B cell (primary cell): Measurements from ENCODE around the gene PAPOLB.

Experiments
- EZH2 ChIP-seq: IDR thresholded peaks from 2 replicates; pipeline ENCODE4 v1.6.1; 2012; ENCODE audit warnings: borderline replicate concordance, low read depth, mild to moderate bottlenecking, moderate library complexity, low read length; ENCODE audit not compliant: insufficient read depth, poor library complexity, severe bottlenecking
- TF ChIP-seq, protein P1 (sequence below): fragments of 200-600 bp; IDR thresholded peaks from one replicate; pipeline ENCODE4 v1.8.0; 2022; ENCODE audit warnings: antibody characterized with exemption, mild to moderate bottlenecking

DNA sequence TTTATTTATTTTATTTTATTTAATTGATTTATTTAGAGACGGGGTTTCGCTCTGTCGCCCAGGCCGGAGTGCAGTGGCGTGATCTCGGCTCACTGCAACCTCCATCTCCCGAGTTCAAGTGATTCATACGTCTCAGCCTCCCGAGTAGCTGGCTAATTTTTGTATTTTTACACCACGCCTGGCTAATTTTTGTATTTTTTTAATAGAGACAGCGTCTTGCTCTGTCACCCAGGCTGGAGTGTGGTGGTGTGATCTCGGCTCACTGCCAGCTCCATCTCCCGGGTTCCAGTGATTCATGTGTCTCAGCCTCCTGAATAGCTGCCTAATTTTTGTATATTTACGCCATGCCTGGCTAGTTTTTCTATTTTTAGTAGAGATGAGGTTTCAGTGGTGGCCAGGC lies 52.2 kb downstream of the PAPOLB start:
- TF ChIP-seq, protein P1, sequence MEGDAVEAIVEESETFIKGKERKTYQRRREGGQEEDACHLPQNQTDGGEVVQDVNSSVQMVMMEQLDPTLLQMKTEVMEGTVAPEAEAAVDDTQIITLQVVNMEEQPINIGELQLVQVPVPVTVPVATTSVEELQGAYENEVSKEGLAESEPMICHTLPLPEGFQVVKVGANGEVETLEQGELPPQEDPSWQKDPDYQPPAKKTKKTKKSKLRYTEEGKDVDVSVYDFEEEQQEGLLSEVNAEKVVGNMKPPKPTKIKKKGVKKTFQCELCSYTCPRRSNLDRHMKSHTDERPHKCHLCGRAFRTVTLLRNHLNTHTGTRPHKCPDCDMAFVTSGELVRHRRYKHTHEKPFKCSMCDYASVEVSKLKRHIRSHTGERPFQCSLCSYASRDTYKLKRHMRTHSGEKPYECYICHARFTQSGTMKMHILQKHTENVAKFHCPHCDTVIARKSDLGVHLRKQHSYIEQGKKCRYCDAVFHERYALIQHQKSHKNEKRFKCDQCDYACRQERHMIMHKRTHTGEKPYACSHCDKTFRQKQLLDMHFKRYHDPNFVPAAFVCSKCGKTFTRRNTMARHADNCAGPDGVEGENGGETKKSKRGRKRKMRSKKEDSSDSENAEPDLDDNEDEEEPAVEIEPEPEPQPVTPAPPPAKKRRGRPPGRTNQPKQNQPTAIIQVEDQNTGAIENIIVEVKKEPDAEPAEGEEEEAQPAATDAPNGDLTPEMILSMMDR, result no peak
- TF ChIP-seq EZH2, result no peak
